MCF 10A (cell line): ENCODE data around the gene BRD2. TPM values are rescaled to one million over a fixed set of nuclear protein-coding genes. Genes with fewer than 3 reads are reported as not detected.

Experiments
- BruUV-seq: library from RNA; stranded (reverse); fragments of 400-500 nt; replicated peaks from 2 replicates; lab custom pipeline; 2021; lab: Mats Ljungman, UMichigan
- CTCF ChIA-PET: fragments of 300-600 bp; sonication (Branson Sonifier 250); formaldehyde crosslinking; extraction: SDS; loops from one replicate; lab custom pipeline; 2021; ENCODE audit warnings: antibody characterized with exemption, inconsistent platforms; lab: Yijun Ruan, JAX
- POLR2A ChIA-PET: fragments of 300-600, 350-650 bp; sonication (Branson Sonifier 250); formaldehyde crosslinking; extraction: SDS; loops from one replicate; lab custom pipeline; 2020; ENCODE audit warnings: antibody characterized with exemption, inconsistent platforms; lab: Yijun Ruan, JAX
- DNase-seq: peaks from one replicate; pipeline ENCODE4 v3.0.0-alpha.2; 2018; ENCODE audit not compliant: unreplicated experiment
- H3K27ac Mint-ChIP-seq: one replicate; pipeline ENCODE4 v1.8.0; 2022; ENCODE audit warnings: mild to moderate bottlenecking, low read depth, mixed read lengths; ENCODE audit not compliant: unreplicated experiment
- H3K27me3 Mint-ChIP-seq: one replicate; pipeline ENCODE4 v1.8.0; 2022; ENCODE audit warnings: mixed read lengths; ENCODE audit not compliant: insufficient read depth, unreplicated experiment
- H3K36me3 Mint-ChIP-seq: one replicate; pipeline ENCODE4 v1.8.0; 2022; ENCODE audit warnings: mild to moderate bottlenecking, moderate library complexity, mixed read lengths; ENCODE audit not compliant: insufficient read depth, unreplicated experiment
- H3K4me1 Mint-ChIP-seq: one replicate; pipeline ENCODE4 v1.8.0; 2022; ENCODE audit warnings: mixed read lengths; ENCODE audit not compliant: insufficient read depth, unreplicated experiment
- H3K4me3 Mint-ChIP-seq: one replicate; pipeline ENCODE4 v1.8.0; 2022; ENCODE audit warnings: mild to moderate bottlenecking, moderate library complexity, mixed read lengths; ENCODE audit not compliant: unreplicated experiment
- H3K9me3 Mint-ChIP-seq: one replicate; pipeline ENCODE4 v1.8.0; 2022; ENCODE audit warnings: mixed read lengths; ENCODE audit not compliant: unreplicated experiment
- intact Hi-C: fragments of 100-400 bp; cut with micrococcal nuclease; formaldehyde crosslinking; loops from 2 replicates; pipeline ENCODE4 v1.14.1; 2022
- total RNA-seq: library from RNA; stranded (reverse); gene quantifications from 2 replicates; pipeline ENCODE4 v1.2.3, GENCODE V29; 2022
- TF ChIP-seq, protein P1 (sequence below): fragments of 200-600 bp; IDR thresholded peaks from one replicate; pipeline ENCODE4 v1.8.0; 2022; ENCODE audit warnings: antibody characterized with exemption, mild to moderate bottlenecking; ENCODE audit not compliant: unreplicated experiment

BRD2 gene
- total RNA-seq, 1 experiment from 2014 or later = 223 TPM

- intact Hi-C loops = no loop called here
- ChIA-PET POLR2A (interaction anchor here (0.8 to 2.9 kb wide), 2 partner anchors 18 to 23 kb away, joined by 3 to 15 read pairs; partner anchors contain the start of gene BRD2), CTCF (interaction anchor here (0.6 to 2.6 kb wide), 10 partner anchors 17 to 77 kb away, joined by 3 to 20 read pairs (median 5); partner anchors contain the start of gene BRD2)
- Mint-ChIP-seq H3K36me3 (no peaks in the 10 kb centered on the region), H3K4me1 (peaks cover 5% of the 10 kb centered on the region), H3K9me3 (no peaks in the 10 kb centered on the region), H3K27me3 (no peaks in the 10 kb centered on the region), H3K27ac (no peak overlapping the region), H3K4me3 (no peak overlapping the region)
- TF ChIP-seq, protein P1, sequence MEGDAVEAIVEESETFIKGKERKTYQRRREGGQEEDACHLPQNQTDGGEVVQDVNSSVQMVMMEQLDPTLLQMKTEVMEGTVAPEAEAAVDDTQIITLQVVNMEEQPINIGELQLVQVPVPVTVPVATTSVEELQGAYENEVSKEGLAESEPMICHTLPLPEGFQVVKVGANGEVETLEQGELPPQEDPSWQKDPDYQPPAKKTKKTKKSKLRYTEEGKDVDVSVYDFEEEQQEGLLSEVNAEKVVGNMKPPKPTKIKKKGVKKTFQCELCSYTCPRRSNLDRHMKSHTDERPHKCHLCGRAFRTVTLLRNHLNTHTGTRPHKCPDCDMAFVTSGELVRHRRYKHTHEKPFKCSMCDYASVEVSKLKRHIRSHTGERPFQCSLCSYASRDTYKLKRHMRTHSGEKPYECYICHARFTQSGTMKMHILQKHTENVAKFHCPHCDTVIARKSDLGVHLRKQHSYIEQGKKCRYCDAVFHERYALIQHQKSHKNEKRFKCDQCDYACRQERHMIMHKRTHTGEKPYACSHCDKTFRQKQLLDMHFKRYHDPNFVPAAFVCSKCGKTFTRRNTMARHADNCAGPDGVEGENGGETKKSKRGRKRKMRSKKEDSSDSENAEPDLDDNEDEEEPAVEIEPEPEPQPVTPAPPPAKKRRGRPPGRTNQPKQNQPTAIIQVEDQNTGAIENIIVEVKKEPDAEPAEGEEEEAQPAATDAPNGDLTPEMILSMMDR = no peak
- DNase-seq = no peak
- BruUV-seq = no TSS peak
These were observed 18.4 kb upstream of the BRD2 start for GRCh38 chr6:32950010-32950409.

DNA sequence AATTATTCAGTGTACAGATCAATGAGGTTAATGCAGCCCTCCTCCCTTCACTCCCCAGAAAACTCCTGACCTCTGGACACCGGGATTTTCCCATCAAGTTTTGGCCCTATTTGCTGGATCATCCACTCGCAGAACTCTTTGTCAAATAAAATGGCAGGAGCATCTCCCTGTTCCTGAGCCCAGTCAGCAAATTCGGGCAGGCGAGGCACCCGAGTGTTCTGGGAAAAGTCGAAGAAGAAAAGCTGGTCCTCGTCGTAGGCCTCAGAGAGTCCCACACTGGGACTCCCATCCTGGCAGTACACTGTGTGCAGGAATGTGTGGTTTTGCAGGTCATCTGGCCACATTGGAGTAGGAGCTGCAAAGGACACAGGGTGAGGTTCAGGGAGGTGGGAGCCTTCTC lies 17.9 kb upstream of the BRD2 start:
- ChIA-PET POLR2A (interaction anchor here (0.8 to 2.9 kb wide), 2 partner anchors 17 to 23 kb away, joined by 3 to 15 read pairs; partner anchors contain the start of gene BRD2), CTCF (interaction anchor here (0.6 to 2.6 kb wide), 10 partner anchors 17 to 78 kb away, joined by 3 to 20 read pairs (median 5); partner anchors contain the start of gene BRD2)
- intact Hi-C loops = no loop called here
- Mint-ChIP-seq H3K36me3 (no peaks in the 10 kb centered on the region), H3K4me1 (peaks cover 3% of the 10 kb centered on the region), H3K9me3 (no peaks in the 10 kb centered on the region), H3K4me3 (no peak overlapping the region), H3K27ac (no peak overlapping the region), H3K27me3 (no peaks in the 10 kb centered on the region)
- DNase-seq = no peak
- TF ChIP-seq, protein P1 = no peak
- BruUV-seq = no TSS peak

DNA sequence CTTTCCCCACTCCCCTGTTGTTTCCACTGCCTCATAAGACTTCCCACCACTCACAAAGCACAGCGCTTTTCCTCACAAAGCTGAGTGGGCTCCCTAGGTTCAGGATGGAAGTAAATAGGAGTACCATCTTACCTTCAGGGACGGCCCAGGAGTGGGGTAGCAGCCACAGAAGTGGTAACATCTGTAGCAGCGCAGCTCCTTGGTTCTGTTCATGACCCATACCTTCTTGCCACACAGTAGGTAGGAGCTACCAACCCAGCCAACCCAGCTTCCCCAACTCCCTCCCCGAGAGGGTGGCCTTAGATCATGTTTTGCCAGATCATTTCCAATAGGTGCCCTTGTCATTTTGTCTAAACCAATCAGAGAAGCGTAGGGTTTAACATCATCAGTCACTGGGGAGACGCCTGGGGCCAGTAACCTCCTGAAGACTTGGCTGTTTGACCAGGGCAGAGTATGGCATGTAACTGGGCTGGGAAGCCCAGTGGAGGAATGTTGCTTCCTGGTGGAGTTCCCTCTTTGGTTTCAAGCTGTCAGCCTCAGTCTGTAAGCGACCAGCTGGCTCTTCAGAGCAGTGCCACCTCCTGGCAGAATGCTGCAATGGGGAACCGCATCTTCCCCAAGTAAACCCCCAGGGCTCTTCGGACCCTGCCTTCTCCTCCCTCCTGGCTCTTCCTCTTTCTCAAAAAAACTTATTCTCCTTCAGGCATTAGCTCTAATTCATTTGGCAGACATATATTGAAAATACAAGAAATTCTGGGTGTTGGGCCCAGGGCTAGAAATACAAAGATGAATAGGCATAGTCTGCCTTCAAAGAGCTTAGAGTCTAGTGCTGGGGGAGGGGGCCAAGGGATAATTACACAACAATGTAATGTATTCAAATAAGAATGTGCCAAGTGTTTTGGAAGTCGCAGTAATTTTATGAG lies 15.3 kb upstream of the BRD2 start, which contains the start of gene HLA-DMA:
HLA-DMA (minus strand) TSS at position 281 of the 923 bp plus-strand sequence; CDS start at position 220, 61 bp downstream.
- Mint-ChIP-seq H3K4me1 (no peaks in the 10 kb centered on the region), H3K36me3 (no peaks in the 10 kb centered on the region), H3K9me3 (no peaks in the 10 kb centered on the region), H3K4me3 (no peak within 1 kb of the TSS), H3K27ac (no peak within 1 kb of the TSS), H3K27me3 (no peaks in the 10 kb centered on the region)
- ChIA-PET POLR2A (interaction anchor here (0.6 to 8.2 kb wide), 11 partner anchors 10 to 776 kb away, joined by 3 to 130 read pairs (median 4); partner anchors contain the start of genes BRD2, PSMB8, RING1 and TAP2), CTCF (interaction anchor here (0.5 to 4.4 kb wide), 28 partner anchors 10 to 883 kb away, joined by 3 to 55 read pairs (median 4); partner anchors contain the start of genes BRD2 and HLA-DMB)
- intact Hi-C loops = loop anchor here (2.0 kb wide), 1 partner anchor 32 kb away; no protein-coding TSS in a partner anchor
- TF ChIP-seq, protein P1 = peak; percentile 45
- no TSS peak for BruUV-seq
- DNase-seq = peak; percentile 89
